ENCODE data around the gene AQP12B.

AQP12B gene

DNA sequence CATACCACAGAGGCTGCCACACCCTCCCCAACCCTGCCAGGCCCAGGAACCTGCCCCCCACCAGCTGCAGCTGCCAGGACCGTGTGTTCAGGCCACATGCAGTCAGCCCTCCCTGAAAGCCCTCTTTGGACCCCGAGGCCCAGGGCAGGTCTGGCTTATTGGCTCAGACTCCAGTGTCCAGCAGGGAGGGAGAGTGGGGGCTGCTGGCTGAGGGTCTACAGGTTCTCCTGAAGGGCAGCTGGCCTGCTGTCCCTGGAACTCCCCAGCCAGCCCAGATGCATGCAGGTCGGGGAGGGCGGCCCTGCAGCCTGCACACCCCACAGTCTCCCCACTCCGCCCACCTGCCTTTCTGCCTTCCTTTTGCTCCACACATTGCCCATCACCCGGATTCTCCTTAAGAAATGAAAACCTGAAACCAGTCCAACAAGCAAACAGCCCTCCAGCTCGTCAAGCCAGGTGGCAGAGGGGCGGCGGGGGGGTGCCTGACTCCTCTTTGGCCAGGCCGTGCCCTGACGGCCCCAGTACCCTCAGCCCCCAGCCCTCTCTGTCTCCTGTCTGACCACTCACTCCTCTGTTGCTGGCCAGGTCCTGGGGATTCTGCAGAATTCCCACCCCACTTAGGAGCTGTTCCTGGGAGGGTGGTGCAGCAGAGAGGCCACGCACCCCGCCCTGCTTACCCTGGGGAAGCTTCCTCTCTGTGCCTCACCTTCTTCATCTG is 39.4 kb downstream of the AQP12B start:
- DNase-seq (ENCODE audit: low read depth, low spot score): no peak
- no peak overlapping the region for H3K4me3 ChIP-seq (ENCODE audit: low read depth, low read length)
- TF ChIP-seq, protein P1, sequence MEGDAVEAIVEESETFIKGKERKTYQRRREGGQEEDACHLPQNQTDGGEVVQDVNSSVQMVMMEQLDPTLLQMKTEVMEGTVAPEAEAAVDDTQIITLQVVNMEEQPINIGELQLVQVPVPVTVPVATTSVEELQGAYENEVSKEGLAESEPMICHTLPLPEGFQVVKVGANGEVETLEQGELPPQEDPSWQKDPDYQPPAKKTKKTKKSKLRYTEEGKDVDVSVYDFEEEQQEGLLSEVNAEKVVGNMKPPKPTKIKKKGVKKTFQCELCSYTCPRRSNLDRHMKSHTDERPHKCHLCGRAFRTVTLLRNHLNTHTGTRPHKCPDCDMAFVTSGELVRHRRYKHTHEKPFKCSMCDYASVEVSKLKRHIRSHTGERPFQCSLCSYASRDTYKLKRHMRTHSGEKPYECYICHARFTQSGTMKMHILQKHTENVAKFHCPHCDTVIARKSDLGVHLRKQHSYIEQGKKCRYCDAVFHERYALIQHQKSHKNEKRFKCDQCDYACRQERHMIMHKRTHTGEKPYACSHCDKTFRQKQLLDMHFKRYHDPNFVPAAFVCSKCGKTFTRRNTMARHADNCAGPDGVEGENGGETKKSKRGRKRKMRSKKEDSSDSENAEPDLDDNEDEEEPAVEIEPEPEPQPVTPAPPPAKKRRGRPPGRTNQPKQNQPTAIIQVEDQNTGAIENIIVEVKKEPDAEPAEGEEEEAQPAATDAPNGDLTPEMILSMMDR (IDR thresholded peaks at IDR 0.05; ENCODE audit: low read depth, low read length): no peak
- in situ Hi-C loops (cut with HindIII; ENCODE audit: low sequenced_read_pairs): no loop called here

DNA sequence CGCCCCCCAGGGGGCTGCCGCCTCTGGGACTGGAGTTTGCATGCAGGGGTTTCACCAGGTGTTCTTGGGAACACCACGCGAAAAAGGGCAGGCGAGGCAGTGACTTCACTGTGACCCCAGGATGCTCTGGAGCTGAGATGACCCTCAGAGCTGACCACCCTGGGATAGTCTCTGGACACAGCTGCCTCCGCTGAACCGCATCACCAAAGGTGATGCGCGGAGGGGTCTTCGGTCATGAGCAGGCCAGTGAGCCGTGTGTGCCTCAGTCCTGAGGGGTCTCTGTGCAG is 39.9 kb downstream of the AQP12B start:
- TF ChIP-seq, protein P1 (IDR thresholded peaks at IDR 0.05; ENCODE audit: low read depth, low read length): no peak
- in situ Hi-C loops (cut with HindIII; ENCODE audit: low sequenced_read_pairs): no loop called here
- DNase-seq (ENCODE audit: low read depth, low spot score): no peak
- H3K4me3 ChIP-seq (ENCODE audit: low read depth, low read length): no peak overlapping the region

DNA sequence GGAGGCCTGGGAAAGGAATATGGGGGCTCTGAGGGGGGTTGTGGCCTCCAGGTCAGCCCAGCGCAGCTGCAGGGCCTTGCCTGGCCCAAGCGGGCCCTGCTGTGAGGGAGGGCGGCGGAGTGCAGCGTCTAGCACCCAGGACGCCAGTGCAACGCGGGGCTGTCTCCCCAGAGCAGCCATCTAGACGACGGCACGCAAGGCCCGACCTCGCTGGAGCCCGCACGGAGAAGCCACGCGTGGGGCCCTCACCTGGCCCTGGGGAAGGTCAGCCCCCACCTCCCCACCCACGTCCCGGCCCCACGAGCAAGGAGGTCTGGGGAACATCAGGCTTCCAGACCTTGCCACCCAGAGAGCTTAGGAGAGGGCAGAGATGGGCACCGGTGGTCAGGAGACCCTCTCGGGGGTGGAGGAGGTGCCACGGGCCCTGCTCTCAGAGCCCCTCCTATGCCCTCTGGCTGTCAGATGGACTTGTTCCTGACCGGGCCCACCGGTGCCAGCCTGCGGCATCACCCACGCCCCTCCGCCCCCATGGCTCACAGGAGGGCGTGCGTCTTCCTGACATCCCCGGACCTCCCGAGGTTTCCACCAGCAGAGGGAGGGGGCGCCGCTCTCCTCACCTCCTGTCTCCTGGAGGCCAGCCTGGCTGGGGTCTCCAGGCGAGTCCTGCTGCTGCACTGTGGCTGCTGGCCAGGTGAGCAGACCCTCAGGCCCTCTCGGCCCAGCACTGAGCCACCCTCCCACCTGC is 40.5 kb downstream of the AQP12B start:
- in situ Hi-C loops (cut with HindIII; ENCODE audit: low sequenced_read_pairs): no loop called here
- TF ChIP-seq, protein P1 (IDR thresholded peaks at IDR 0.05; ENCODE audit: low read depth, low read length): no peak

DNA sequence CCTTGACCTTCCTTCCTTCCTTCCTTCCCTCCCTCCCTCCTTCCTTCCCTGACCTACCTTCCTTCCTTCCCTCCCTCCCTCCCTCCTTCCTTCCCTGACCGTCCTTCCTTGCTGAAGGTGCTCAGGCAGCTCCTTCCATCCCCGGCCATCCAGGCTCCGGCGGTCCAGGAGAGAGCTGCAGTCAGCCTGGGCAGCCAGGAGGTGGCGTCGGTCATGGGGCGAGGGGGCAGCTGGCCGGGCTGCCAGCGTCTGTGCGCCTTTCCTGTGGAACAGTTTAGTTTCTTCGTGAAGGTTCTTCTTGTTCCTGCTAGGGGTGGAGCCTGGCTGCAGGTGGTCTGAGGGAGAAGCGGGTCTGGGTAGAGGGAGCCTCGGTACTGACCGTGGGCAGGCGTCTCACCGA is 41.7 kb downstream of the AQP12B start:
- TF ChIP-seq, protein P1 (IDR thresholded peaks at IDR 0.05; ENCODE audit: low read depth, low read length): peak; percentile 35
- DNase-seq (ENCODE audit: low read depth, low spot score): no peak
- in situ Hi-C loops (cut with HindIII; ENCODE audit: low sequenced_read_pairs): no loop called here
- no peak overlapping the region for H3K4me3 ChIP-seq (ENCODE audit: low read depth, low read length)

More for the DNA sequence above, 40.5 kb downstream of the AQP12B start:
- no peak for DNase-seq (ENCODE audit: low read depth, low spot score)
- no peak overlapping the region for H3K4me3 ChIP-seq (ENCODE audit: low read depth, low read length)

GRCh38 chr2:240639566-240639965 is 43.1 kb downstream of the AQP12B start:
- in situ Hi-C loops (cut with HindIII; ENCODE audit: low sequenced_read_pairs): no loop called here
- no peak for DNase-seq (ENCODE audit: low read depth, low spot score)
- TF ChIP-seq, protein P1 (IDR thresholded peaks at IDR 0.05; ENCODE audit: low read depth, low read length): no peak
- H3K4me3 ChIP-seq (ENCODE audit: low read depth, low read length): no peak overlapping the region

- TF ChIP-seq, protein P1 (IDR thresholded peaks at IDR 0.05; ENCODE audit: low read depth, low read length): no peak
- DNase-seq (ENCODE audit: low read depth, low spot score): no peak
- no peak overlapping the region for H3K4me3 ChIP-seq (ENCODE audit: low read depth, low read length)
- in situ Hi-C loops (cut with HindIII; ENCODE audit: low sequenced_read_pairs): no loop called here
These were observed 44.0 kb downstream of the AQP12B start for GRCh38 chr2:240638512-240639160.

Data from astrocyte of the spinal cord (primary cell).